ENCODE data around the gene P2RY14.

Gene P2RY14

GRCh38 chr3:151316267-151316991 is 38.1 kb upstream of the P2RY14 start, which contains the start of gene GPR87:
Gene GPR87 (minus strand): TSS chr3:151316820. CDS start chr3:151300100, 16,720 bp downstream.
- 75% methylated on average over 6 of the region's 7 CpGs for whole genome bisulfite sequencing
- Histone ChIP-seq H2BK5ac (ENCODE audit: low read depth, low read length, poor library complexity, severe bottlenecking) (no peak within 1 kb of the TSS), H3K27ac (ENCODE audit: low read length, poor library complexity, severe bottlenecking) (no peak within 1 kb of the TSS), H3K23ac (ENCODE audit: low read length in 2 of 2) (no peak within 1 kb of the TSS), H3K4ac (ENCODE audit: low read depth in 1 of 2, low read length in 2 of 2) (no peak within 1 kb of the TSS), H2BK15ac (ENCODE audit: low read depth, poor library complexity, severe bottlenecking) (no peak within 1 kb of the TSS), H3K14ac (ENCODE audit: low read length in 2 of 2) (no peak within 1 kb of the TSS), H3K9ac (ENCODE audit: low read length) (no peak within 1 kb of the TSS), H3K27me3 (ENCODE audit: control insufficient read depth in 1 of 2, insufficient read depth in 1 of 2, low read length in 2 of 2) (no peaks in the 10 kb centered on the region), H3K79me1 (replicated peaks; ENCODE audit: low read length, poor library complexity, severe bottlenecking) (no peaks in the 10 kb centered on the region), H4K8ac (ENCODE audit: low read length) (no peak within 1 kb of the TSS), H2BK120ac (ENCODE audit: low read depth, low read length) (no peak within 1 kb of the TSS), H2BK12ac (ENCODE audit: low read length in 2 of 2) (peak within 1 kb of the TSS in 1 of 2 experiments; percentile 67), H2AK5ac (ENCODE audit: low read length, severe bottlenecking) (no peak within 1 kb of the TSS), H3K4me3 (ENCODE audit: insufficient read depth in 1 of 2, low read depth in 1 of 2, low read length in 2 of 2) (no peak within 1 kb of the TSS), H3K36me3 (ENCODE audit: control insufficient read depth in 1 of 2, insufficient read depth in 2 of 2, low read depth in 1 of 2, low read length in 2 of 2) (no peaks in the 10 kb centered on the region), H3K18ac (ENCODE audit: low read depth in 1 of 2, low read length in 2 of 2) (no peak within 1 kb of the TSS), H3K4me1 (ENCODE audit: control insufficient read depth, insufficient read depth, low read depth, low read length) (no peaks in the 10 kb centered on the region), H4K91ac (ENCODE audit: low read length) (no peak within 1 kb of the TSS), H3K4me2 (ENCODE audit: low read length, poor library complexity, severe bottlenecking) (no peak within 1 kb of the TSS), H2AFZ (ENCODE audit: low read depth, low read length) (no peak within 1 kb of the TSS), H3K9me3 (ENCODE audit: control insufficient read depth, low read length) (no peaks in the 10 kb centered on the region)
- DNase-seq, result no peak

- H2AFZ ChIP-seq (ENCODE audit: low read depth, low read length), result no peak overlapping the region
- no peak overlapping the region for H3K27ac ChIP-seq (ENCODE audit: low read length, poor library complexity, severe bottlenecking)
- H3K23ac ChIP-seq (ENCODE audit: low read length in 2 of 2), result no peak overlapping the region
- H2AK5ac ChIP-seq (ENCODE audit: low read length, severe bottlenecking), result no peak overlapping the region
- peak overlapping the region in 1 of 2 experiments; percentile 67 for H2BK12ac ChIP-seq (ENCODE audit: low read length in 2 of 2)
- no peaks in the 10 kb centered on the region for H3K27me3 ChIP-seq (ENCODE audit: control insufficient read depth in 1 of 2, insufficient read depth in 1 of 2, low read length in 2 of 2)
- no peak overlapping the region for H2BK15ac ChIP-seq (ENCODE audit: low read depth, poor library complexity, severe bottlenecking)
- no peaks in the 10 kb centered on the region for H3K9me3 ChIP-seq (ENCODE audit: control insufficient read depth, low read length)
- H4K91ac ChIP-seq (ENCODE audit: low read length), result no peak overlapping the region
- H2BK5ac ChIP-seq (ENCODE audit: low read depth, low read length, poor library complexity, severe bottlenecking), result no peak overlapping the region
- no peak overlapping the region for H2BK120ac ChIP-seq (ENCODE audit: low read depth, low read length)
- no peak overlapping the region for H3K18ac ChIP-seq (ENCODE audit: low read depth in 1 of 2, low read length in 2 of 2)
- DNase-seq, result no peak
- H4K8ac ChIP-seq (ENCODE audit: low read length), result no peak overlapping the region
- H3K4ac ChIP-seq (ENCODE audit: low read depth in 1 of 2, low read length in 2 of 2), result no peak overlapping the region
- no peaks in the 10 kb centered on the region for H3K36me3 ChIP-seq (ENCODE audit: control insufficient read depth in 1 of 2, insufficient read depth in 2 of 2, low read depth in 1 of 2, low read length in 2 of 2)
- H3K9ac ChIP-seq (ENCODE audit: low read length), result no peak overlapping the region
- H3K14ac ChIP-seq (ENCODE audit: low read length in 2 of 2), result no peak overlapping the region
- no peak overlapping the region for H3K4me2 ChIP-seq (ENCODE audit: low read length, poor library complexity, severe bottlenecking)
- H3K4me1 ChIP-seq (ENCODE audit: control insufficient read depth, insufficient read depth, low read depth, low read length), result no peaks in the 10 kb centered on the region
- H3K79me1 ChIP-seq (replicated peaks; ENCODE audit: low read length, poor library complexity, severe bottlenecking), result no peaks in the 10 kb centered on the region
- no peak overlapping the region for H3K4me3 ChIP-seq (ENCODE audit: insufficient read depth in 1 of 2, low read depth in 1 of 2, low read length in 2 of 2)
- WGBS, result no CpG with 5 or more reads among the region's 2 CpGs
Observed at GRCh38 chr3:151315846-151316245, 37.5 kb upstream of the P2RY14 start.

- Histone ChIP-seq H2BK5ac (ENCODE audit: low read depth, low read length, poor library complexity, severe bottlenecking) (no peak overlapping the region), H2AK5ac (ENCODE audit: low read length, severe bottlenecking) (no peak overlapping the region), H2BK120ac (ENCODE audit: low read depth, low read length) (no peak overlapping the region), H3K4ac (ENCODE audit: low read depth in 1 of 2, low read length in 2 of 2) (no peak overlapping the region), H3K23ac (ENCODE audit: low read length in 2 of 2) (no peak overlapping the region), H3K27ac (ENCODE audit: low read length, poor library complexity, severe bottlenecking) (no peak overlapping the region), H2BK15ac (ENCODE audit: low read depth, poor library complexity, severe bottlenecking) (no peak overlapping the region), H3K9me3 (ENCODE audit: control insufficient read depth, low read length) (no peaks in the 10 kb centered on the region), H3K18ac (ENCODE audit: low read depth in 1 of 2, low read length in 2 of 2) (no peak overlapping the region), H2BK12ac (ENCODE audit: low read length in 2 of 2) (no peak overlapping the region), H3K4me3 (ENCODE audit: insufficient read depth in 1 of 2, low read depth in 1 of 2, low read length in 2 of 2) (no peak overlapping the region), H4K8ac (ENCODE audit: low read length) (no peak overlapping the region), H3K14ac (ENCODE audit: low read length in 2 of 2) (no peak overlapping the region), H3K27me3 (ENCODE audit: control insufficient read depth in 1 of 2, insufficient read depth in 1 of 2, low read length in 2 of 2) (no peaks in the 10 kb centered on the region), H3K4me2 (ENCODE audit: low read length, poor library complexity, severe bottlenecking) (no peak overlapping the region), H3K4me1 (ENCODE audit: control insufficient read depth, insufficient read depth, low read depth, low read length) (no peaks in the 10 kb centered on the region), H2AFZ (ENCODE audit: low read depth, low read length) (no peak overlapping the region), H3K9ac (ENCODE audit: low read length) (no peak overlapping the region), H4K91ac (ENCODE audit: low read length) (no peak overlapping the region), H3K36me3 (ENCODE audit: control insufficient read depth in 1 of 2, insufficient read depth in 2 of 2, low read depth in 1 of 2, low read length in 2 of 2) (no peaks in the 10 kb centered on the region), H3K79me1 (replicated peaks; ENCODE audit: low read length, poor library complexity, severe bottlenecking) (no peaks in the 10 kb centered on the region)
- WGBS, result no CpG with 5 or more reads among the region's 2 CpGs
- DNase-seq, result peak; percentile 82
Observed at GRCh38 chr3:151315136-151315535, 36.8 kb upstream of the P2RY14 start.

GRCh38 chr3:151314593-151314992 is 36.3 kb upstream of the P2RY14 start:
- Histone ChIP-seq H3K79me1 (replicated peaks; ENCODE audit: low read length, poor library complexity, severe bottlenecking) (no peaks in the 10 kb centered on the region), H3K9me3 (ENCODE audit: control insufficient read depth, low read length) (no peaks in the 10 kb centered on the region), H3K18ac (ENCODE audit: low read depth in 1 of 2, low read length in 2 of 2) (no peak overlapping the region), H3K14ac (ENCODE audit: low read length in 2 of 2) (no peak overlapping the region), H3K4me1 (ENCODE audit: control insufficient read depth, insufficient read depth, low read depth, low read length) (no peaks in the 10 kb centered on the region), H2BK120ac (ENCODE audit: low read depth, low read length) (no peak overlapping the region), H3K4me3 (ENCODE audit: insufficient read depth in 1 of 2, low read depth in 1 of 2, low read length in 2 of 2) (no peak overlapping the region), H3K27me3 (ENCODE audit: control insufficient read depth in 1 of 2, insufficient read depth in 1 of 2, low read length in 2 of 2) (no peaks in the 10 kb centered on the region), H2AK5ac (ENCODE audit: low read length, severe bottlenecking) (no peak overlapping the region), H3K4ac (ENCODE audit: low read depth in 1 of 2, low read length in 2 of 2) (no peak overlapping the region), H3K4me2 (ENCODE audit: low read length, poor library complexity, severe bottlenecking) (no peak overlapping the region), H2BK5ac (ENCODE audit: low read depth, low read length, poor library complexity, severe bottlenecking) (no peak overlapping the region), H4K8ac (ENCODE audit: low read length) (peak overlapping the region; percentile 37), H3K27ac (ENCODE audit: low read length, poor library complexity, severe bottlenecking) (no peak overlapping the region), H2BK12ac (ENCODE audit: low read length in 2 of 2) (no peak overlapping the region), H2AFZ (ENCODE audit: low read depth, low read length) (no peak overlapping the region), H2BK15ac (ENCODE audit: low read depth, poor library complexity, severe bottlenecking) (no peak overlapping the region), H3K23ac (ENCODE audit: low read length in 2 of 2) (no peak overlapping the region), H4K91ac (ENCODE audit: low read length) (no peak overlapping the region), H3K36me3 (ENCODE audit: control insufficient read depth in 1 of 2, insufficient read depth in 2 of 2, low read depth in 1 of 2, low read length in 2 of 2) (no peaks in the 10 kb centered on the region), H3K9ac (ENCODE audit: low read length) (no peak overlapping the region)
- 82% methylated on average over 5 of the region's 5 CpGs for WGBS
- DNase-seq, result no peak
